ENCODE measurements around the gene CFAP299. TPM values are rescaled to one million over a fixed set of nuclear protein-coding genes. Genes with fewer than 3 reads are reported as not detected.
A peak's percentile ranks its signal among the peaks of the same experiment; 100 is the strongest.
"Not testable (repeated sequence)": the region's sequence is repeated elsewhere in the genome, so short reads cannot be mapped to it uniquely, and the experiment has no call there.

Gene CFAP299
- total RNA-seq, 2 experiments from 2014 or later = not detected

GRCh38 chr4:80425124-80426100 lies 89.9 kb downstream of the CFAP299 start:
- H3K36me3 Mint-ChIP-seq (ENCODE audit: low read depth) = no peaks in the 10 kb centered on the region
- H3K4me1 Mint-ChIP-seq = peaks cover 6% of the 10 kb centered on the region
- ATAC-seq (no peak), DNase-seq (no peak)
- intact Hi-C loops (cut with DNase I, micrococcal nuclease) = no loop called here
- POLR2A ChIA-PET = no interaction called here
- CTCF ChIA-PET = no interaction called here
- H3K4me3 Mint-ChIP-seq = no peak overlapping the region
- H3K27me3 Mint-ChIP-seq = no peaks in the 10 kb centered on the region
- H3K9me3 Mint-ChIP-seq (ENCODE audit: low read depth) = peaks cover 4% of the 10 kb centered on the region
- no peak overlapping the region for H3K27ac Mint-ChIP-seq

- no peak overlapping the region for H3K4me3 Mint-ChIP-seq
- ChIA-PET CTCF (interaction anchor here (0.7 kb wide), 1 partner anchor 550 kb away, joined by 3 read pairs; no protein-coding TSS in a partner anchor), POLR2A (no interaction called here)
- peaks cover 3% of the 10 kb centered on the region for H3K9me3 Mint-ChIP-seq (ENCODE audit: low read depth)
- no peak for ATAC-seq
- H3K36me3 Mint-ChIP-seq (ENCODE audit: low read depth) = no peaks in the 10 kb centered on the region
- DNase-seq = no peak
- H3K4me1 Mint-ChIP-seq = peaks cover 8% of the 10 kb centered on the region
- intact Hi-C loops (cut with DNase I, micrococcal nuclease) = no loop called here
- no peak overlapping the region for H3K27ac Mint-ChIP-seq
- no peaks in the 10 kb centered on the region for H3K27me3 Mint-ChIP-seq
Observed at GRCh38 chr4:80431203-80431965, 95.9 kb downstream of the CFAP299 start.

- ATAC-seq = no peak
- Mint-ChIP-seq H3K27me3 (no peaks in the 10 kb centered on the region), H3K27ac (no peak overlapping the region), H3K4me3 (no peak overlapping the region), H3K4me1 (peaks cover 17% of the 10 kb centered on the region), H3K36me3 (ENCODE audit: low read depth) (no peaks in the 10 kb centered on the region), H3K9me3 (ENCODE audit: low read depth) (peaks cover 7% of the 10 kb centered on the region)
- POLR2A ChIA-PET = no interaction called here
- intact Hi-C loops (cut with DNase I, micrococcal nuclease) = no loop called here
- CTCF ChIA-PET = no interaction called here
- DNase-seq = no peak
Observed at GRCh38 chr4:80434238-80434637, 98.7 kb downstream of the CFAP299 start.

DNA sequence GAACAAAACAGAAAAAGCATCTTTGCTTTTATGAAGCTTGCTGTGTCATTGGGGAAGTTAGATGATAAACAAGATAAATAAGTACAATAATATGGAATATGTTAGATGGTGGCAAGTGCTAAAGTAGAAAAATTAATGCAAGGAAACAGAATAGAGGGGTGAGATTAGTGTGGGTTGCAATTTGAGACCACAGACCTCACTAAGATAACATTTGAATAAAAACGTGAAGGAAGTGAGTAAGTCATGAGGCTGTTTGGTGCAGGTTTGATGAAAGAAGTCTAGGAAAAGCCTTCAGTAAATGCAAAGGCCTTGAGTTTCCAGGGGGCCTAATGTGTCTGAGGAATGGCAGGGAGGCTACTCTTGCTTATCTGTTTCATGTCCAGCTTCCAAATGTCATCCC lies 102.5 kb downstream of the CFAP299 start:
- H3K36me3 Mint-ChIP-seq (ENCODE audit: low read depth) = peaks cover 15% of the 10 kb centered on the region
- ChIA-PET CTCF (no interaction called here), POLR2A (no interaction called here)
- DNase-seq = no peak
- no peaks in the 10 kb centered on the region for H3K27me3 Mint-ChIP-seq
- no peak overlapping the region for H3K27ac Mint-ChIP-seq
- peaks cover 25% of the 10 kb centered on the region for H3K9me3 Mint-ChIP-seq (ENCODE audit: low read depth)
- H3K4me1 Mint-ChIP-seq = peaks cover 32% of the 10 kb centered on the region
- H3K4me3 Mint-ChIP-seq = no peak overlapping the region
- ATAC-seq = no peak
- intact Hi-C loops (cut with DNase I, micrococcal nuclease) = no loop called here

DNA sequence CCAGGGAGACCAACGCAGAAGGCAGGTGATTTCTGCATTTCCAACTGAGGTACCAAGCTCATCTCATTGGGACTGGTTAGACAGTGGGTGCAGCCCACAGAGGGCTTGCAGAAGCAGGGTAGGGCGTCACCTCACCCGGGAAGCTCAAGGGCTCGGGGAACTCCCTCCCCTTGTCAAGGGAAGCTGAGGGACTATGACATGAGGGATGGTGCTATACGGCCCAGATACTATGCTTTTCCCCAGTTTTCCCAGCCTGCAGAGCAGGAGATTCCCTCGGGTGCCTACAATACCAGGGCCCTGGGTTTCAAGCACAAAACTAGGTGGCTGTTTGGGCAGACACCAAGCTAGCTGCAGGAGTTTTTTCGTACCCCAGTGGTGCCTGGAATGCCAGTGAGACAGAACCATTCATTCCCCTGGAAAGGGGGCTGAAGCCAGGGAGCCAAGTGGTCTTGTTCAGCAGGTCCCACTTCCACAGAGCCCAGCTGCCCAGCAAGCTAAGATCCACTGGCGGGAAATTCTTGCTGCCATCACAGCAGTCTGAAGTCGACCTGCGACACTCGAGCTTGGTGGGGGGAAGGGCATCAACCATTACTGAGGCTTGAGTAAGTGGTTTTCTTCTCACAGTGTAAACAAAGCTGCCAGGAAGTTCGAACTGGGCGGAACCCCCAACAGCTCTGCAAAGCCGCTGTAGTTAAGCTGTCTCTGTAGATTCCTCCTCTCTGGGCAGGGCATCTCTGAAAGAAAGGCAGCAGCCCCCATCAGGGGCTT lies 103.9 kb downstream of the CFAP299 start:
- peaks cover 32% of the 10 kb centered on the region for H3K9me3 Mint-ChIP-seq (ENCODE audit: low read depth)

GRCh38 chr4:80446248-80446647 lies 110.7 kb downstream of the CFAP299 start:
- H3K9me3 Mint-ChIP-seq (ENCODE audit: low read depth) = peaks cover 25% of the 10 kb centered on the region
- no peaks in the 10 kb centered on the region for H3K4me1 Mint-ChIP-seq
- DNase-seq = no peak
- intact Hi-C loops (cut with DNase I, micrococcal nuclease) = no loop called here
- H3K27me3 Mint-ChIP-seq = no peaks in the 10 kb centered on the region
- no peak for ATAC-seq
- no peak overlapping the region for H3K27ac Mint-ChIP-seq
- ChIA-PET CTCF (no interaction called here), POLR2A (no interaction called here)
- H3K4me3 Mint-ChIP-seq = no peak overlapping the region
- peaks cover 10% of the 10 kb centered on the region for H3K36me3 Mint-ChIP-seq (ENCODE audit: low read depth)

More for the DNA sequence above, 103.9 kb downstream of the CFAP299 start:
- CTCF ChIA-PET; H3K27me3 Mint-ChIP-seq; H3K4me3 Mint-ChIP-seq; ATAC-seq; intact Hi-C loops (cut with DNase I, micrococcal nuclease); POLR2A ChIA-PET; H3K27ac Mint-ChIP-seq: not testable (repeated sequence)
- peaks cover 15% of the 10 kb centered on the region for H3K36me3 Mint-ChIP-seq (ENCODE audit: low read depth)
- H3K4me1 Mint-ChIP-seq = peaks cover 29% of the 10 kb centered on the region
- peak; percentile 18 for DNase-seq

DNA sequence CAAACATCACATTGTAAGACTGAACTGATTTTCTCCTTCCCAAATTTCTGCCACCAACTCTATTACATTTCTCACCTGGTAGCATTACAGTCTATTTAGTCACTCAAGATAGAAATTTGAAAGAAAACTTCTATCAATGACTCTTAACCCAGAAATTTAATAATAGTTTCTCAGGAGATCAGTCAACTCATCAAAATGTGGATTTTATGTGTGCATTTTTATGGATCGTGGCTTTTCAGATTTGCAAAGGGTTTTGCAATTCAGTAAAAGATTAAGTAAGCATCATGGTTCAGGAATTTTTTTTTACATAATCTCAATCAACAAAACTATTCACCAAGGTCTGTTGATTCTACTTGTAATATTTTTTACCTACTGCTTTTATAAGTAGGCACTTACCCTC lies 111.1 kb downstream of the CFAP299 start:
- Mint-ChIP-seq H3K4me1 (no peaks in the 10 kb centered on the region), H3K36me3 (ENCODE audit: low read depth) (peaks cover 9% of the 10 kb centered on the region), H3K4me3 (no peak overlapping the region), H3K27me3 (no peaks in the 10 kb centered on the region), H3K27ac (no peak overlapping the region), H3K9me3 (ENCODE audit: low read depth) (peaks cover 25% of the 10 kb centered on the region)
- ChIA-PET POLR2A (no interaction called here), CTCF (no interaction called here)
- DNase-seq = no peak
- intact Hi-C loops (cut with DNase I, micrococcal nuclease) = no loop called here
- no peak for ATAC-seq

GRCh38 chr4:80447493-80447892 lies 112.0 kb downstream of the CFAP299 start:
- H3K4me3 Mint-ChIP-seq = no peak overlapping the region
- H3K9me3 Mint-ChIP-seq (ENCODE audit: low read depth) = peaks cover 21% of the 10 kb centered on the region
- POLR2A ChIA-PET = no interaction called here
- H3K27me3 Mint-ChIP-seq = no peaks in the 10 kb centered on the region
- H3K4me1 Mint-ChIP-seq = no peaks in the 10 kb centered on the region
- no peak overlapping the region for H3K27ac Mint-ChIP-seq
- no peak for ATAC-seq
- intact Hi-C loops (cut with DNase I, micrococcal nuclease) = no loop called here
- CTCF ChIA-PET = no interaction called here
- DNase-seq = no peak
- peaks cover 4% of the 10 kb centered on the region for H3K36me3 Mint-ChIP-seq (ENCODE audit: low read depth)

DNA sequence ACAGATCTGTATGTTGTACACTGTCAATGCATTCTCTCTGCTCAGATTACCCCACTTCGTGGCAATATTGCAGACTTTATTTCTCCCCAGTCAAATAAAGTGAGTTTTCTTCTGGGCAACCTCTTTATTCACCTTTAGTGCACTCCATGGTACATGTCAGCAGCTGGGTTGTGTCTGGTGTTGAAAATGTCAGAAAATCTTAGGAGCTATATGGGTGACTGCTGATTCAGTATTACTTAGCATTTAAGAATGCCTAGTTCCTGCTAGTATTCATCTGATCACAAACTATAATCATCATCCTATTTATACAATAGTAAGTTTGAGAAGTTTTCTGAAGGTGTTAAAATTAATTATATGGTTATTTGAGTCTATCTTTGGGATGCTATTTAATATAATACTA lies 112.5 kb downstream of the CFAP299 start:
- CTCF ChIA-PET = interaction anchor here (1.0 kb wide), 1 partner anchor 32 kb away, joined by 3 read pairs; no protein-coding TSS in a partner anchor
- POLR2A ChIA-PET = no interaction called here
- intact Hi-C loops (cut with DNase I, micrococcal nuclease) = no loop called here
- ATAC-seq (no peak), DNase-seq (no peak)
- H3K27ac Mint-ChIP-seq = no peak overlapping the region
- peaks cover 2% of the 10 kb centered on the region for H3K36me3 Mint-ChIP-seq (ENCODE audit: low read depth)
- no peaks in the 10 kb centered on the region for H3K4me1 Mint-ChIP-seq
- H3K4me3 Mint-ChIP-seq = no peak overlapping the region
- no peaks in the 10 kb centered on the region for H3K27me3 Mint-ChIP-seq
- H3K9me3 Mint-ChIP-seq (ENCODE audit: low read depth) = peaks cover 20% of the 10 kb centered on the region

DNA sequence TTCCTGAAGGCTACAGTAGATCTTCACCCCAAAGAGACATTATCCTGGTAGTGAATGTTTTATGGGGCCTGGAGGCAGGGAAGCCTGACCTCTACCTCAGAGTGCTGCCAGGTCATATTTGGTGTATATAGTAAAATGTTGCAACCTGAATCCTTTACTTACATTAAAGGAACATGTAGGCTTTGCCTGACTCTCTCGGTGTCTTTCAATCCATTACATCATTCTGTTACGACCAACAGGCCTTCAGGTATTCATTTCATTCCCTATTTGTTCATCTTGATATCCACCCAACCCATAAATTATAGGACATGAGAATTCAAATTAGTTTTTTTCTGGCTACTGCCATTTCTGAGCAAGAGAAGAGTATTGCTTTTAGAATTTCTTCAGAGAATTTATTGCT lies 116.5 kb downstream of the CFAP299 start:
- no peak for ATAC-seq

GRCh38 chr4:80452768-80453167 lies 117.2 kb downstream of the CFAP299 start:
- no peak for ATAC-seq
- H3K27ac Mint-ChIP-seq = no peak overlapping the region
- H3K27me3 Mint-ChIP-seq = no peaks in the 10 kb centered on the region
- intact Hi-C loops (cut with DNase I, micrococcal nuclease) = no loop called here
- CTCF ChIA-PET = no interaction called here
- H3K9me3 Mint-ChIP-seq (ENCODE audit: low read depth) = peaks cover 9% of the 10 kb centered on the region
- no peak overlapping the region for H3K4me3 Mint-ChIP-seq
- peaks cover 2% of the 10 kb centered on the region for H3K36me3 Mint-ChIP-seq (ENCODE audit: low read depth)
- POLR2A ChIA-PET = no interaction called here
- no peaks in the 10 kb centered on the region for H3K4me1 Mint-ChIP-seq
- no peak for DNase-seq

More for the DNA sequence above, 116.5 kb downstream of the CFAP299 start:
- POLR2A ChIA-PET = no interaction called here
- no peaks in the 10 kb centered on the region for H3K27me3 Mint-ChIP-seq
- no peak overlapping the region for H3K27ac Mint-ChIP-seq
- no peaks in the 10 kb centered on the region for H3K4me1 Mint-ChIP-seq
- DNase-seq = no peak
- H3K36me3 Mint-ChIP-seq (ENCODE audit: low read depth) = peaks cover 2% of the 10 kb centered on the region
- H3K9me3 Mint-ChIP-seq (ENCODE audit: low read depth) = peaks cover 9% of the 10 kb centered on the region
- CTCF ChIA-PET = no interaction called here
- H3K4me3 Mint-ChIP-seq = no peak overlapping the region
- intact Hi-C loops (cut with DNase I, micrococcal nuclease) = no loop called here
